PC-3 (cell line): Measurements from ENCODE around the gene GSX1. TPM values are rescaled to one million over a fixed set of nuclear protein-coding genes. Genes with fewer than 3 reads are reported as not detected.

Experiments used
- ATAC-seq: fragments of 200-7000 bp; cut with Tn5 transposase; 2 replicates; pipeline ENCODE4 v1.9.1; 2020; ENCODE audit warnings: mild to moderate bottlenecking, moderate library complexity
- BruUV-seq: library from RNA; stranded (reverse); fragments of 400-500 nt; replicated peaks from 2 replicates; lab custom pipeline; 2021; lab: Mats Ljungman, UMichigan
- CTCF ChIA-PET: fragments of 300-600 bp; sonication (Branson Sonifier 250); formaldehyde crosslinking; loops from one replicate; lab custom pipeline; 2022; ENCODE audit warnings: antibody characterized with exemption; lab: Charles Lee
- POLR2A ChIA-PET: fragments of 300-600 bp; sonication (Branson Sonifier 250); formaldehyde crosslinking; loops from one replicate; lab custom pipeline; 2022; ENCODE audit warnings: antibody characterized with exemption; ENCODE audit not compliant: unreplicated experiment; lab: Charles Lee
- DNase-seq: peaks from one replicate; pipeline ENCODE4 v3.0.0-alpha.2; 2015
- H2AFZ ChIP-seq: fragments of 300-600 bp; sonication (generic); 2 replicates; pipeline ENCODE4 v1.6.0; 2016; ENCODE audit warnings: antibody characterized with exemption, low read length
- H3F3A ChIP-seq: fragments of 300-600 bp; sonication (generic); one replicate; pipeline ENCODE4 v1.6.0; 2017; ENCODE audit warnings: antibody characterized with exemption, low read length, control low read depth, mild to moderate bottlenecking; ENCODE audit not compliant: unreplicated experiment
- H3K27ac ChIP-seq: fragments of 300-600 bp; sonication (generic); 2 replicates; pipeline ENCODE4 v1.5.1; 2016; ENCODE audit warnings: mild to moderate bottlenecking, low read length
- H3K27me3 ChIP-seq: fragments of 300-600 bp; sonication (generic); 2 replicates; pipeline ENCODE4 v1.6.1; 2016; ENCODE audit warnings: low read length, mixed read lengths
- H3K36me3 ChIP-seq: fragments of 300-600 bp; sonication (generic); 2 replicates; pipeline ENCODE4 v1.6.1; 2016; ENCODE audit warnings: low read depth, mixed run types, low read length, mixed read lengths
- H3K4me1 ChIP-seq: fragments of 300-600 bp; sonication (generic); 2 replicates; pipeline ENCODE4 v1.5.1; 2016; ENCODE audit warnings: low read length; ENCODE audit not compliant: insufficient read depth
- H3K4me2 ChIP-seq: fragments of 300-600 bp; sonication (generic); 2 replicates; pipeline ENCODE4 v1.6.0; 2016; ENCODE audit warnings: low read length
- H3K4me3 ChIP-seq: fragments of 300-600 bp; sonication (generic); 2 replicates; pipeline ENCODE4 v1.5.1; 2016; ENCODE audit warnings: mild to moderate bottlenecking, low read length, mixed read lengths
- H3K79me2 ChIP-seq: fragments of 300-600 bp; sonication (generic); 2 replicates; pipeline ENCODE4 v1.6.1; 2017; ENCODE audit warnings: low read length, mixed read lengths
- H3K9ac ChIP-seq: fragments of 300-600 bp; sonication (generic); 2 replicates; pipeline ENCODE4 v1.6.0; 2016; ENCODE audit warnings: mild to moderate bottlenecking, low read length
- H3K9me2 ChIP-seq: fragments of 300-600 bp; sonication (generic); replicated peaks from 2 replicates; pipeline ENCODE4 v1.6.1; 2016; ENCODE audit warnings: mixed run types, low read length, mixed read lengths
- H3K9me3 ChIP-seq: fragments of 300-600 bp; sonication (generic); 2 replicates; pipeline ENCODE4 v1.6.1; 2016; ENCODE audit warnings: low read length, mixed read lengths
- H4K20me1 ChIP-seq: fragments of 300-600 bp; sonication (generic); 2 replicates; pipeline ENCODE4 v1.6.1; 2016; ENCODE audit warnings: low read length, mixed read lengths
- CTCF ChIP-seq: fragments of 300-600 bp; sonication (generic); conservative IDR thresholded peaks from 2 replicates; pipeline ENCODE4 v1.5.1; 2017; ENCODE audit warnings: antibody characterized with exemption, low read depth, mild to moderate bottlenecking, low read length
- EZH2 ChIP-seq: fragments of 300-600 bp; sonication (generic); IDR thresholded peaks from one replicate; pipeline ENCODE4 v1.6.1; 2017; ENCODE audit warnings: antibody characterized with exemption, mild to moderate bottlenecking, low read length; ENCODE audit not compliant: unreplicated experiment
- EZH2phosphoT487 ChIP-seq: fragments of 300-600 bp; sonication (generic); IDR thresholded peaks from 2 replicates; pipeline ENCODE4 v1.6.1; 2018; ENCODE audit warnings: mild to moderate bottlenecking, antibody characterized with exemption, low read length, borderline replicate concordance
- intact Hi-C: fragments of 100-400 bp; cut with micrococcal nuclease; formaldehyde crosslinking; loops from 2 replicates; pipeline ENCODE4 v1.9.0; 2023
- total RNA-seq: library from RNA; depleted of rRNA; stranded (reverse); fragments of >200 nt; gene quantifications from 2 replicates; pipeline ENCODE4 v1.2.3, GENCODE V29; 2014

The GSX1 gene
- total RNA-seq, 1 experiment from 2014 or later: not detected

DNA sequence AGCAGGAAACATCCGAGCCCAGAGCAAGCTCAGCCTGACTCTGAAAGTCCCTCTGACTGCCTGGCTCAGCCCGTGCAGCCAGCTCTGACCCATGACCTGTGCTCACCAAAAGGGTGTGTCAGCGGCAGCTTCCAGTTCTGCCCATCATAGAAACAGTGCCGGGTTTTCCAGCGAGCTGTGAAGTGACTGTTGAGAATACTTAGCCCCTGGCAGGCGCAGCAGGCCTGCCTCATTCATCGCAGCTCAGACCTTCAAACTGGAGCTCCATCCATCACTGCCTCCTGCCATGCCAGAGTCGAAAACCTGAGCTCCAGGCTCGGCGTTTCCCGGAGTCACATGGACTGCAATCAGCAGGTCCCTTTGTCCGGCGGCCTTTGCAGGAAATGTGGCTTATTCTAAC lies 16.3 kb upstream of the GSX1 start:
- no peaks in the 10 kb centered on the region for H3K36me3 ChIP-seq
- ATAC-seq (no peak), DNase-seq (peak; percentile 58)
- CTCF ChIA-PET: no interaction called here
- no peak overlapping the region for H3K4me2 ChIP-seq
- no peaks in the 10 kb centered on the region for H3K9me2 ChIP-seq
- TF ChIP-seq EZH2phosphoT487: no peak
- no peak for TF ChIP-seq EZH2
- H3K9me3 ChIP-seq: no peaks in the 10 kb centered on the region
- H3K79me2 ChIP-seq: no peaks in the 10 kb centered on the region
- POLR2A ChIA-PET: no interaction called here
- peaks cover 11% of the 10 kb centered on the region for H3K4me1 ChIP-seq
- H3K4me3 ChIP-seq: no peak overlapping the region
- no peak overlapping the region for H3K27ac ChIP-seq
- peaks cover 8% of the 10 kb centered on the region; the same call in 1 of the 2 replicates for H3K27me3 ChIP-seq
- no peaks in the 10 kb centered on the region for H4K20me1 ChIP-seq
- H3K9ac ChIP-seq: no peak overlapping the region
- no peaks in the 10 kb centered on the region for H3F3A ChIP-seq
- no TSS peak for BruUV-seq
- H2AFZ ChIP-seq: no peak overlapping the region
- intact Hi-C loops: no loop called here

DNA sequence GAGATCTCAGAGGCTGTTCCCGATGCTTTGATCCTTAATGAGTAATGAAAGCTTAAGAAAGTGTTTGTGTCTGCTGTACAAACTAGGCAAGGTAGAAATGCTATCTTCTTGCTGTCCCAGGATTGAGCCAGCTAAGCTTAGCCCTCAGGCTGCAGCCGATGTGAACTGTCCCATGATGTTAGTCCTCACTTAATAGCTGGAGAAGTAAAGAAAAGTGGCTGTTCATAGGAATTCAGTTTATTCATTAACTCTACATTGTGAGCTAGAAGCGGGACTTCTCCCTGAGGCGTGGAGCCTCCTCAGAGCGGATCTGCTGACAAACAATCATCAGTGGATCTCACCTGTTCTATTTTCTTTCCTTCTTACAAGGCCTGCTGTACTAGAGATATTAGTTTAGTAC lies 10.1 kb upstream of the GSX1 start:
- no peaks in the 10 kb centered on the region for H3K9me2 ChIP-seq
- H3K36me3 ChIP-seq: no peaks in the 10 kb centered on the region
- no peak overlapping the region for H3K9ac ChIP-seq
- TF ChIP-seq CTCF (no peak), EZH2 (no peak), EZH2phosphoT487 (no peak)
- H3F3A ChIP-seq: no peaks in the 10 kb centered on the region
- peaks cover 20% of the 10 kb centered on the region for H3K27me3 ChIP-seq
- no peaks in the 10 kb centered on the region for H3K9me3 ChIP-seq
- BruUV-seq: no TSS peak
- no peaks in the 10 kb centered on the region for H3K79me2 ChIP-seq
- intact Hi-C loops: loop anchor here (2.0 to 5.0 kb wide), 2 partner anchors 117 to 410 kb away; no protein-coding TSS in a partner anchor
- DNase-seq (no peak), ATAC-seq (no peak)
- H2AFZ ChIP-seq: no peak overlapping the region
- no peak overlapping the region for H3K4me3 ChIP-seq
- H3K4me1 ChIP-seq: no peaks in the 10 kb centered on the region
- no peaks in the 10 kb centered on the region for H4K20me1 ChIP-seq
- H3K27ac ChIP-seq: no peak overlapping the region
- POLR2A ChIA-PET: no interaction called here
- CTCF ChIA-PET: interaction anchor here (1.2 kb wide), 1 partner anchor 44 kb away, joined by 3 read pairs; no protein-coding TSS in a partner anchor
- no peak overlapping the region for H3K4me2 ChIP-seq

- H2AFZ ChIP-seq: no peak overlapping the region
Measured at GRCh38 chr13:27783111-27783510, 9.2 kb upstream of the GSX1 start.

More at GRCh38 chr13:27783111-27783510, 9.2 kb upstream of the GSX1 start:
- Histone ChIP-seq H4K20me1 (no peaks in the 10 kb centered on the region), H3F3A (no peaks in the 10 kb centered on the region), H3K27me3 (peaks cover 20% of the 10 kb centered on the region), H3K9me3 (no peaks in the 10 kb centered on the region), H3K9ac (no peak overlapping the region), H3K36me3 (no peaks in the 10 kb centered on the region), H3K4me2 (no peak overlapping the region), H3K4me3 (no peak overlapping the region), H3K79me2 (no peaks in the 10 kb centered on the region), H3K4me1 (no peaks in the 10 kb centered on the region), H3K27ac (no peak overlapping the region), H3K9me2 (no peaks in the 10 kb centered on the region)
- DNase-seq (peak; percentile 21), ATAC-seq (peak; percentile 73)
- CTCF ChIA-PET: interaction anchor here (1.2 kb wide), 1 partner anchor 43 kb away, joined by 3 read pairs; no protein-coding TSS in a partner anchor
- intact Hi-C loops: loop anchor here (2.0 to 5.0 kb wide), 2 partner anchors 118 to 411 kb away; no protein-coding TSS in a partner anchor
- no TSS peak for BruUV-seq
- TF ChIP-seq EZH2phosphoT487 (no peak), CTCF (peak; percentile 47)
- POLR2A ChIA-PET: interaction anchor here (0.6 kb wide), 1 partner anchor 171 kb away, joined by 3 read pairs; no protein-coding TSS in a partner anchor
